DMS53 treated with DMSO at 0.1 percent for 48 hours (cell line): Measurements from ENCODE around the gene ACAD8.

Experiments
- DNase-seq: peaks from one replicate; lab custom pipeline; 2025; ENCODE audit not compliant: unreplicated experiment; lab: John Stamatoyannopoulos, UW

ACAD8 gene

DNA sequence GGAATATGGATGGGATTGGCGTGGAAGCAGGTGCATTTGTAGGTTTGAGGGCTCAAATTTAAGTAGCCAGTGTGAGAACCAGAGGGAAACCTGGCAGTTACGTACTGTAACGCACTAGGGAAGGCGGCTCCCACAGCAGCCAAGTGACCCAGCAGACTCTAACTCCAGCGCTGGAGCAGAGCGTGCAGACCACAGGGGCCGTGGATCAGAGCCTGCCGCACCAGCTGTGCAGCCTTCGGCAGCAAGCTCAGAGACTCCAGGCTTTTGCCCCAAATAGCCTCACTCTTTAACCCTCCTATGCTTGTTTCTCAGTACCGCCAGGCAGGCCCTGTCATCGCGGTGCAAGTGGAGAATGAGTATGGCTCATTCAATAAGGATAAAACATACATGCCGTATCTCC, 35.1 kb downstream of the ACAD8 start:
- no peak for DNase-seq

DNA sequence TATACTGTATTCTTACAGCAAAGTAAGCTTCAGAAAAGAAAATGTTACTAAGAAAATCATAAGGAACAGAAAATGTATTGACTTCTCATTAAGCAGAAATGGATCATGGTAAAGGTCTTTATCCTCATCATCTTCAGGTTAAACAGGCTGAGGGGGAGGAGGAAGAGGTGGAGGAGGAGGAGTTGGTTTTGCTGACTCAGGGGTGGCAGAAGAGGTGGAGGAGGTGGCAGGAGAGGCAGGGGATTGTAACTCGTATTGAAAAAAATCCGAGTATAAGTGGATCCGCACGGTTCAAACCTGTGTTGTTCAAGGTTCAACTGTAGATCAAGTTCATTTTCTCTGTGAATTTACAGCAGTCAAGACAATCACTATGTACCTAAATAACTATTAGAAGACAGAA, 35.8 kb downstream of the ACAD8 start:
- DNase-seq, result no peak

DNA sequence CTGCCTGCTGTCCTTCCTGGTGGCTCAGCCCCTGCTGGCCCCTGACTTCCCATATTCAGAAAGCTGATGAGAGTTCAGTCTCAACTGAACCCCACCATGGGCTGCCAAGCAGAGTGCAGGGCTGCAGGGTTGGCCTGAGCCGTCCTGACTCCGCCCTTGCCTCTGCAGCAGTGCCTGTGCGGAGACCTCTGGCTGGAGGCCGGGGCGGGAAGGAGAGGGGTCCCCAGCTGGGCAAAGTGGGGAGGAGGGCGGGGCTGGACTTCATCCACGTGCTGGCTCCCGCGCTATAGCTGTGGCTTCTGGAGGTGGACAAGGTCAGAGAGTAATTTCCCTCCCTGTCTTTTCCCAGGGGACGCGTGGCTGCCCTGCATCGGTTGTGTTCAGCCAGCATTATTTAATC, 36.4 kb downstream of the ACAD8 start:
- no peak for DNase-seq

DNA sequence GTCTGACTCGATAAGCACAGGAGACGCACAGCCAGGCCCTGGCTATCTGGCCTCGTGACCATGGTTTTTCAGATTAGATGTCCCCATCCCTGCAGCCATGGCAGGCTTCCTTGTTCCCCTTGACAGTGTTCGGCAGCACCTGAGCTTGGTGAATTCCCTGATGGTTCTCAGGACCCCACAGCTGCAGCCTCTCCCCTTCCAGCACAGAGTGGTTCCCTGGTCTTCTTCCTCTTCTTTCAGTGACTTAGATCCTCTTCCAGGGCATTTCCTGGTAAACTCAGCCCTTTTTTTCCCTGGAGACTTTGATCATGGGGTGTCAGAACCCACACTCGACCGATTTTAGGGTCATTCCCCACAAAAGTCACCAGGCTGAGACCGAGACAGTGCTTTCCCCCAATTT, 37.3 kb downstream of the ACAD8 start:
- no peak for DNase-seq

DNA sequence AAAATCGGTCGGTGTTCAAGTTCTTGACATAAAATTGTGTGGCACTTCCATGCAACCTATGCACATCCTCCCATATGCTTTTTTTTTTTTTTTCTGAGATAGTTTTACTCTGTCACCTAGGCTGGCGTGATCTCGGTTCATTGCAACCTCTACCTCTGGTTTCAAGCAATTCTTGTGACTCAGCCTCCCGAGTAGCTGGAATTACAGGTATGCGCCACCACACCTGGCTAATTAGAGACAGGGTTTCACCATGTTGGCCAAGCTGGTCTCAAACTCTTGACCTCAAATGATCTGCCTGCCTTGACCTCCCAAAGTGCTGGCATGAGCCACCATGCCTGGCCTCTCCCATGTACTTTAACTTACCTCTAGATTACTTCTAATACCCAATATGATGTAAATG, 37.8 kb downstream of the ACAD8 start:
- no peak for DNase-seq

DNA sequence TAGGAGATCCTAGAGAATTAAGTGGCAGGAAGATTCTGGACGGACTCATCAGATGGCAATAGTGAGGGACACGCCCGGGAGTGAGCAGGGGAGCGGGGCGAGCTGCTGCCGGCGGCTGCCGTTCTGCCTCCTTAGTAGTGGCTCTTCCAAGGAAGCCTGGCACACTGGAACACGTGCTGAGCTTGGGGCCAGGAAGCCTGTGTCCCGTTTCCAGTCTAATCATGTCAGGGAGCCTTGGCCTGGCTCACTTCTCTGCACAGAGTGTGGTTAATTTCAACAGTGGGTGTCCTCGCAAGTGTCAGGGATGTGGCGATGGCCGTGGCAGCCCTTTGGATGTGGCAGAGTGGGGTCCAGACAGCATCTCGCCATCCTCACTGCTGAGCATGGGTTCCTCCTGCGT, 39.3 kb downstream of the ACAD8 start:
- no peak for DNase-seq

DNA sequence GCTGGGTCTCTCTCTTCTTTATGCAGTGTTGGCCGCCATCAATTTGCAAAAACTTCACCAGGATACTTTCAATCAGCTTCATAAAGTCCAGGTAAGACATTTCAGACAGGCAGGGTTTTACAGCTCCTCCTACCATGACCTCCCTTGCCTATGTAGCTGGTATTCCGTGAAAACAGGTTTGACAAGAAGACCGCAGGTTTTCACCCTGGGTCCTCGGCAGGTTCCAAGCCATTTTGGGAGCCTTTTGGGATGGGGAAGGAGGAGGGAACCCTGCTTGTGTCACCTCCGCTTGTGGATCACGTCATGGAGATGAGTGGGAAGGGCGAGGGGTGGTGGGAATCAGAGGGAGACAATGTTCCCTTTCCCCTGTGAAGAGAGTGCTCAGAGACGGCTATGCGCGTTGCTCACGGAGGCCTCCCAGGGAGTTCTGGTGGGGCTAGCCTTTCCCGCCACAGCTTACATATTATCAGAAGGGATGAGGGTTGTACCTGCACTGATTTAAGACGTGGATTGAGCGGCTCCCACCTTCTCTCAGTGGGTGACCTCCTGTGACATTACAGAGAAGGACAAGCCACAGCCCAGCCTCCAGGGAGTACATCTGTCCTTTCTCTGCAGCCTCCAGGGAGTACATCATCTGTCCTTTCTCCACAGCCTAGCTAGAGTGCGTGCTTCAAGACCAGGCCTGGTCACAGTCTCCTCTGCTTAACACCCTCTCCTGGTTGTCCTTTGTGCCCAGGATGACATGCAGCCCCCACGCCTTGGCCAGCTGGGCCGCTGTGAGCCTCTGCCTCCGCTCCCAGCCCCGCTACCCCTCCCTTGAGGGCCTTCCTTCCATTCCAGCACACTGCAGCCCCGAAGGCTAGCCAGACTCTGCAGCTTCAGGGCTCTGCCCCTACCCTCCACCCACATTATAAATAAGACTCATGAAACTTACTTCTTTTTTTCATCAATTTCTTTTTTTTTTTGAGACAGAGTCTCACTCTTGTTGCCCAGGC, 40.0 kb downstream of the ACAD8 start:
- DNase-seq, result no peak

DNA sequence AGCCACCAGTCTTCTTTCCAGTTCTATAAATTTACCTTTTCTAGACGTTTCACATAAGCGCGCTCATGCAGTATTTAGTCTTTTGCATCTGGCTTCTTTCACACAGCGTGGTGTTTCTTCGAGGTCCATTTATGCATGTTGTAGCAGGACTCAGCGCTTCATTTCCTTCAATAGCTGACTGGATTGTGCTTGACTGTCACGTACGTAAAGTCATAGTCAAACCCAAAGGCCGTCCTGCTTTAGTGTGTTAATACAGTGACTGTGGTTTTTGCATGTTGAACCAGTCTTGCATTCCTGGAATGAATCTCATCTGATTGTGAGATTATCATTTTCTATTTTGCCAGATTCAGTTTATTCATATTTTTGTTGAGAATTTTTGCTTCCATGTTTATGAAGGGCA, 41.3 kb downstream of the ACAD8 start:
- DNase-seq, result no peak

DNA sequence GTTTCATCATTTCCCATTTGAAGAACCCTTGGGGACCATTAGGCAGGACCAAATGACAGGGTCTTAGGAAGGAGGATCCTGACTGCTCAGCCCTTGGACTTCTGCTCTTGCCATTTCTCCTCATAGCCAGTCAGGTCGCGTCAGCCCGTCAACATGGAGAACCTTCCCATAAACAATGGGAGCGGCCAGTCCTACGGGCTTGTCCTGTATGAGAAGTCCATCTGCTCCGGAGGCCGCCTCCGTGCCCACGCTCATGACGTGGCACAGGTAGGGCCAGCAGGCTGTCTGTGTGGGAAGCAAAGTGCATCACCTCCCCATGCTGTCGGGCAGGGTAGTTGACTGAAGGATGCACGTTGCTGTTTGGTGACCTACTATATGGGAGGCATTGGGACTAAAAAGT, 58.9 kb downstream of the ACAD8 start:
- no peak for DNase-seq

DNA sequence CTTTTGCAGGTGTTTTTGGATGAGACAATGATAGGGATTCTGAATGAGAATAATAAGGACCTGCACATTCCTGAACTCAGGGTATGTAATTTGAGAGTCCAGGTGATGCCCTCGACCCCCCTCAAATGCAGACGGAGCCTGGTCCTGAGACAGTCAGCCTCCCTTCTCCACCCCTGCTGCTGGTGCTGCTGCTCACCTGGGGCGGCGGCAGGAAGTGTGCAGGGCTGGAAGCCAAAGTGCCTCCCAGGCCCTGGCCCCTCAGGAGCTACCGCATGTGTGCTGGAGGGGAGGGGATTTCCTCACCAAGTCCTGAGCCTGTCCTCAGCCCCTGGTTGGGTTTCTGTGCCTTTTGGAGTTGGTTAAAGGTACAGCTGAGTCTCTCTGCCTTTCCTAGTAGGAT, 59.4 kb downstream of the ACAD8 start:
- DNase-seq, result no peak

DNA sequence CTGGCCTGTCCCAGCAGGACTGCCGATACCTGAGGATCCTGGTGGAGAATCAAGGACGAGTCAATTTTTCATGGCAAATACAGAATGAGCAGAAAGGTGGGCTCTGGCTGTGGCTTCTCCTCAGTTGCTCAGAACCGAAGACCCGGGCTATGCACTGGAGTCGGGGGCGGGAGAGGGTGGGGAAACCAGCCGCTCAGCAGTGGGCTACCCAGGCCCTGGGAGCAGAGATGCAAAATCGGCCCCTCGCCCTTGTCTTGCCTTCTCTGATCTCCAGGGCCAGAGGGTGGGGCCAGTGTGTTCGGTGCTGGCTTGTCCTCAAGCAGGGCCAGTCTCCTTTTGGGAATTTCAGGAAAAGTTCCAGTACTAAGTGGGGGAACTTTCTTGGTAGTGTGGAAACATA, 60.0 kb downstream of the ACAD8 start:
- DNase-seq, result no peak

DNA sequence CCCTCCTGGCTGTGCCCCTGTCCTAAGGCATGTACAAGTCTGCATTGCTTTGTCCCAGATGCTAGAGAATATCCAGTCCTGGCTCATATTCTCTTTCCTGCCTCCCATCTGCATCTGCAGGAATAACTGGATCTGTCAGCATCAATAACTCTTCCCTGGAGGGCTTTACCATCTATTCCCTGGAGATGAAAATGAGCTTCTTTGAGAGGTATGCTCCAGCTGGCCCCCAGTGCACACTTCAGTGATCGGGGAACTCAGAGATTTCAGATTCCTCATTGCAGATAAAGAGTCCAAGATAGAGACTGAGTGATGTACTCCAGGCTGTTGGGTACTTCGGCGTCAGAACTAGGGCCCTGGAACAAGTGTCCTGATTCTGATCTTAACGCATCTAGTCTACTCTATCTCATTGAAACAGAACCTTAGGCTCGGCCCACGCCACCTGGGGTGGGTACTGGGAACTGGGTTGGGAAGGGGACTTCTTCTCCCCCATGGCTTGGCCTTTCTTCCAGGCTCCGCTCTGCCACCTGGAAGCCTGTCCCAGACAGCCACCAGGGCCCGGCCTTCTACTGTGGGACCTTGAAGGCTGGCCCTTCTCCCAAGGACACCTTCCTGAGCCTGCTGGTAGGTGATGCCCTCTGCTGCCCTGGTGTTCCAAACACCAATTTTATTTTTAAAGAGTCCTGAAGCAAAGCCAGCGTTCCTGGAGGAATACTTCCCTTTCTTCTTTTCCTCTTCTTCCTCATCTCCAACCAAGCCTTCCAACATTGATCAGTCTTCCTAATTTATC, 60.6 kb downstream of the ACAD8 start:
- DNase-seq, result no peak
